ENCODE data around the gene SLC25A44.
"Not testable (repeated sequence)": the region's sequence is repeated elsewhere in the genome, so short reads cannot be mapped to it uniquely, and the experiment has no call there.

The SLC25A44 gene

GRCh38 chr1:156204686-156205085 is 10.8 kb downstream of the SLC25A44 start:
- no peak for DNase-seq (ENCODE audit: low spot score)

- DNase-seq (ENCODE audit: low spot score), result no peak
Observed at GRCh38 chr1:156211243-156211642, 17.3 kb downstream of the SLC25A44 start.

GRCh38 chr1:156212130-156212529 is 18.2 kb downstream of the SLC25A44 start:
- DNase-seq (ENCODE audit: low spot score), result no peak

- DNase-seq (ENCODE audit: low spot score), result peak; percentile 97
Observed at GRCh38 chr1:156212833-156213643, 19.1 kb downstream of the SLC25A44 start, which contains the start of gene PMF1. Gene PMF1 (plus strand): TSS chr1:156213007. CDS start chr1:156213016, 9 bp downstream.

GRCh38 chr1:156213644-156213966 is 19.7 kb downstream of the SLC25A44 start:
- DNase-seq (ENCODE audit: low spot score), result no peak

- no peak for DNase-seq (ENCODE audit: low spot score)
Observed at GRCh38 chr1:156214024-156214748, 20.3 kb downstream of the SLC25A44 start.

- DNase-seq (ENCODE audit: low spot score), result not testable (repeated sequence)
Observed at GRCh38 chr1:156216361-156217086, 22.6 kb downstream of the SLC25A44 start.

GRCh38 chr1:156217871-156218270 is 24.0 kb downstream of the SLC25A44 start:
- DNase-seq (ENCODE audit: low spot score), result no peak

- DNase-seq (ENCODE audit: low spot score), result no peak
Observed at GRCh38 chr1:156220226-156220625, 26.3 kb downstream of the SLC25A44 start.

GRCh38 chr1:156221986-156222692 is 28.2 kb downstream of the SLC25A44 start:
- DNase-seq (ENCODE audit: low spot score), result no peak

- no peak for DNase-seq (ENCODE audit: low spot score)
Observed at GRCh38 chr1:156225677-156226014, 31.7 kb downstream of the SLC25A44 start.

GRCh38 chr1:156226116-156226538 is 32.2 kb downstream of the SLC25A44 start:
- no peak for DNase-seq (ENCODE audit: low spot score)

GRCh38 chr1:156226782-156227181 is 32.9 kb downstream of the SLC25A44 start:
- DNase-seq (ENCODE audit: low spot score), result no peak

- no peak for DNase-seq (ENCODE audit: low spot score)
Observed at GRCh38 chr1:156228501-156228900, 34.6 kb downstream of the SLC25A44 start.

GRCh38 chr1:156229809-156230472 is 36.0 kb downstream of the SLC25A44 start:
- no peak for DNase-seq (ENCODE audit: low spot score)

- no peak for DNase-seq (ENCODE audit: low spot score)
Observed at GRCh38 chr1:156230473-156230837, 36.6 kb downstream of the SLC25A44 start.

- DNase-seq (ENCODE audit: low spot score), result no peak
Observed at GRCh38 chr1:156232201-156232894, 38.4 kb downstream of the SLC25A44 start.

GRCh38 chr1:156233426-156234127 is 39.7 kb downstream of the SLC25A44 start:
- DNase-seq (ENCODE audit: low spot score), result no peak

GRCh38 chr1:156236164-156236563 is 42.3 kb downstream of the SLC25A44 start:
- DNase-seq (ENCODE audit: low spot score), result no peak

- DNase-seq (ENCODE audit: low spot score), result no peak
Observed at GRCh38 chr1:156238248-156238647, 44.3 kb downstream of the SLC25A44 start.
